HepG2 (cell line): ENCODE data around the gene DROSHA. TPM values are rescaled to one million over a fixed set of nuclear protein-coding genes. Genes with fewer than 3 reads are reported as not detected.

Source experiments
- ATAC-seq: fragments of 200-7000 bp; cut with Tn5 transposase; 3 replicates; pipeline ENCODE4 v1.9.1; 2020; ENCODE audit warnings: mild to moderate bottlenecking, moderate library complexity
- BruUV-seq: library from RNA; stranded (reverse); fragments of 400-500 nt; replicated peaks from 2 replicates; lab custom pipeline; 2021; lab: Mats Ljungman, UMichigan
- CTCF ChIA-PET: fragments of 300-600 bp; formaldehyde crosslinking; extraction: SDS; loops from one replicate; lab custom pipeline; 2021; ENCODE audit warnings: low total read pairs, inconsistent platforms, low intra/inter-chr PET ratio; lab: Yijun Ruan, JAX
- POLR2A ChIA-PET: fragments of 350-600 bp; sonication (Branson Sonifier 250); formaldehyde crosslinking; loops from one replicate; lab custom pipeline; 2020; ENCODE audit warnings: antibody characterized with exemption, inconsistent platforms; lab: Yijun Ruan, JAX
- DNase-seq: peaks from one replicate; pipeline ENCODE4 v3.0.0-alpha.2; 2015; ENCODE audit warnings: low spot score
- FAIRE-seq: peaks from 3 replicates; lab custom pipeline; 2011; peaks lifted over from hg19 to GRCh38; lab: Jason Lieb, UNC
- H2AFZ ChIP-seq: one replicate; pipeline ENCODE4 v1.6.1; 2011; ENCODE audit warnings: low read length, inconsistent platforms
- H3K27ac ChIP-seq: fragments of 300-600 bp; 3 replicates; pipeline ENCODE4 v1.8.0; 2011; ENCODE audit warnings: mixed run types, mild to moderate bottlenecking, mixed read lengths, low read length, inconsistent platforms; ENCODE audit not compliant: insufficient read depth; ENCODE audit errors: extremely low read length
- H3K27me3 ChIP-seq, 2 experiments: fragments of 200-600 bp in 1 of 2; 2 replicates in 1 of 2; 3 replicates in 1 of 2; pipeline versions ENCODE4 v1.6.0 to v1.8.0; 2011; ENCODE audit warnings: low read length in 2 of 2, mild to moderate bottlenecking in 2 of 2, moderate library complexity in 2 of 2, inconsistent platforms in 1 of 2; ENCODE audit not compliant: insufficient read depth in 2 of 2, control insufficient read depth in 1 of 2
- H3K36me3 ChIP-seq, 2 experiments: fragments of 200-600 bp in 1 of 2; replicated peaks in 1 of 2; 2 replicates in 1 of 2; 3 replicates in 1 of 2; pipeline versions ENCODE4 v1.5.1 to v1.8.0; 2011; ENCODE audit warnings: low read length in 2 of 2, inconsistent platforms in 1 of 2; ENCODE audit not compliant: insufficient read depth in 2 of 2, control insufficient read depth in 1 of 2
- H3K4me1 ChIP-seq: 2 replicates; pipeline ENCODE4 v1.5.1; 2012; ENCODE audit warnings: low read length, inconsistent platforms; ENCODE audit not compliant: insufficient read depth
- H3K4me2 ChIP-seq: 2 replicates; pipeline ENCODE4 v1.6.0; 2011; ENCODE audit warnings: low read depth, low read length, inconsistent platforms
- H3K4me3 ChIP-seq, 3 experiments: fragments of 200-600 bp in 1 of 3; sonication (generic), shearing (Covaris generic) in 1 of 3; replicated peaks in 1 of 3; 2 replicates each; pipeline ENCODE4 v1.5.1; 2011 to 2016; ENCODE audit warnings: low read length in 3 of 3, inconsistent platforms in 2 of 3, low read depth in 2 of 3, mild to moderate bottlenecking in 2 of 3, control low read depth in 1 of 3, mixed read lengths in 1 of 3; ENCODE audit not compliant: insufficient read depth in 1 of 3
- H3K79me2 ChIP-seq: one replicate; pipeline ENCODE4 v1.6.1; 2011; ENCODE audit warnings: low read length, inconsistent platforms; ENCODE audit not compliant: insufficient read depth
- H3K9ac ChIP-seq: 2 replicates; pipeline ENCODE4 v1.6.0; 2011; ENCODE audit warnings: mild to moderate bottlenecking, low read depth, low read length, inconsistent platforms; ENCODE audit not compliant: insufficient read depth
- H3K9me3 ChIP-seq: 2 replicates; pipeline ENCODE4 v1.5.1; 2012; ENCODE audit warnings: mild to moderate bottlenecking, low read length
- H4K20me1 ChIP-seq: 2 replicates; pipeline ENCODE4 v1.6.0; 2011; ENCODE audit warnings: inconsistent platforms, mild to moderate bottlenecking, low read length, moderate library complexity; ENCODE audit not compliant: insufficient read depth
- ZKSCAN1 ChIP-seq: fragments of 150-350 bp; IDR thresholded peaks from 2 replicates; pipeline ENCODE4 v1.6.1; 2014; ENCODE audit warnings: low read length
- WGBS: methylation state at CpG from one replicate; pipeline ENCODE4 v1.1.6; 2017; ENCODE audit warnings: low lambda C conversion rate; 5-methylcytosine and 5-hydroxymethylcytosine counted together
- in situ Hi-C: cut with HindIII; loops from 2 replicates; pipeline ENCODE4 v1.10.0; 2017; ENCODE audit warnings: low pct_unique_long_range_greater_than_20kb; ENCODE audit not compliant: extremely low pct_ligation_motif_present
- intact Hi-C: fragments of 100-400 bp; cut with micrococcal nuclease; formaldehyde crosslinking; loops from one replicate; pipeline ENCODE4 v1.10.0; 2022; ENCODE audit not compliant: unreplicated experiment
- polyA plus RNA-seq, 8 experiments: library from polyadenylated mRNA; depleted of rRNA in 3 of 8; stranded (reverse) in 7 of 8; unstranded in 1 of 8; fragments of >200 nt; fragmentation: Illumina TruSeq in 4 of 8; extraction: Trizol in 4 of 8; gene quantifications; 2 replicates each; pipeline versions ENCODE4 v1.2.1 to v1.2.3, GENCODE V29; 2011 to 2016; ENCODE audit warnings: low read depth in 4 of 8, missing spikeins in 1 of 8, mixed read lengths in 1 of 8; ENCODE audit not compliant: insufficient read depth in 1 of 8
- total RNA-seq, 5 experiments: library from RNA; depleted of rRNA; stranded (reverse); fragments of >200 nt; fragmentation: Illumina TruSeq; extraction: Trizol; gene quantifications; 2 replicates each; pipeline ENCODE4 v1.2.3, GENCODE V29; 2016; ENCODE audit warnings: low read depth in 1 of 5
- TF ChIP-seq, protein P1 (sequence below): sonication (generic); formaldehyde crosslinking; IDR thresholded peaks from 2 replicates; pipeline ENCODE4 v1.4.0; 2020; ENCODE audit warnings: missing genetic modification reagents, borderline replicate concordance
- TF ChIP-seq, protein P2 (sequence below): sonication (generic); formaldehyde crosslinking; IDR thresholded peaks from 2 replicates; pipeline ENCODE4 v1.4.0; 2020; ENCODE audit warnings: missing genetic modification reagents, borderline replicate concordance

DROSHA gene
- total and polyA plus RNA-seq, 2 of the 13 experiments (the other 11 are each of a cell fraction or from before 2014, with no cell fraction given), result 22.3 to 29.4 TPM

DNA sequence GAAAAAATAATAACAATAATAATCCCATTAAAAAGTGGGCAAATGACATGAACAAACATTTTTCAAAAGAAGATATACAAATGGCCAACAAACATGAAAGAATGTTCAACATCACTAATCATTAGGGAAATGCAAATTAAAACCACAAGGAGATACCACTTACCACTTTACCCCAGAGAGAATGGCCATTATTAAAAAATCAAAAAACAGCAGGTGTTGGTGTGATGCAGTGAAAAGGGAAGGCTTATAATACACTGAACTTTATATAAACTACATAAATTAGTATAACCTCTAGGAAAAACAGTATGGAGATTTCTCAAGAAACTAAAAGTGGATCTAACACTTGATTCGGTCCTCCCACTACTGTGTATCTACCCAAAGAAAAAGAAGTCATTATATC, 81.9 kb downstream of the DROSHA start:
- ChIA-PET CTCF (no interaction called here), POLR2A (no interaction called here)
- TF ChIP-seq, protein P1, sequence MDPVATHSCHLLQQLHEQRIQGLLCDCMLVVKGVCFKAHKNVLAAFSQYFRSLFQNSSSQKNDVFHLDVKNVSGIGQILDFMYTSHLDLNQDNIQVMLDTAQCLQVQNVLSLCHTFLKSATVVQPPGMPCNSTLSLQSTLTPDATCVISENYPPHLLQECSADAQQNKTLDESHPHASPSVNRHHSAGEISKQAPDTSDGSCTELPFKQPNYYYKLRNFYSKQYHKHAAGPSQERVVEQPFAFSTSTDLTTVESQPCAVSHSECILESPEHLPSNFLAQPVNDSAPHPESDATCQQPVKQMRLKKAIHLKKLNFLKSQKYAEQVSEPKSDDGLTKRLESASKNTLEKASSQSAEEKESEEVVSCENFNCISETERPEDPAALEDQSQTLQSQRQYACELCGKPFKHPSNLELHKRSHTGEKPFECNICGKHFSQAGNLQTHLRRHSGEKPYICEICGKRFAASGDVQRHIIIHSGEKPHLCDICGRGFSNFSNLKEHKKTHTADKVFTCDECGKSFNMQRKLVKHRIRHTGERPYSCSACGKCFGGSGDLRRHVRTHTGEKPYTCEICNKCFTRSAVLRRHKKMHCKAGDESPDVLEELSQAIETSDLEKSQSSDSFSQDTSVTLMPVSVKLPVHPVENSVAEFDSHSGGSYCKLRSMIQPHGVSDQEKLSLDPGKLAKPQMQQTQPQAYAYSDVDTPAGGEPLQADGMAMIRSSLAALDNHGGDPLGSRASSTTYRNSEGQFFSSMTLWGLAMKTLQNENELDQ (CRISPR knock-in tag), result no peak
- no peak for TF ChIP-seq ZKSCAN1
- TF ChIP-seq, protein P2, sequence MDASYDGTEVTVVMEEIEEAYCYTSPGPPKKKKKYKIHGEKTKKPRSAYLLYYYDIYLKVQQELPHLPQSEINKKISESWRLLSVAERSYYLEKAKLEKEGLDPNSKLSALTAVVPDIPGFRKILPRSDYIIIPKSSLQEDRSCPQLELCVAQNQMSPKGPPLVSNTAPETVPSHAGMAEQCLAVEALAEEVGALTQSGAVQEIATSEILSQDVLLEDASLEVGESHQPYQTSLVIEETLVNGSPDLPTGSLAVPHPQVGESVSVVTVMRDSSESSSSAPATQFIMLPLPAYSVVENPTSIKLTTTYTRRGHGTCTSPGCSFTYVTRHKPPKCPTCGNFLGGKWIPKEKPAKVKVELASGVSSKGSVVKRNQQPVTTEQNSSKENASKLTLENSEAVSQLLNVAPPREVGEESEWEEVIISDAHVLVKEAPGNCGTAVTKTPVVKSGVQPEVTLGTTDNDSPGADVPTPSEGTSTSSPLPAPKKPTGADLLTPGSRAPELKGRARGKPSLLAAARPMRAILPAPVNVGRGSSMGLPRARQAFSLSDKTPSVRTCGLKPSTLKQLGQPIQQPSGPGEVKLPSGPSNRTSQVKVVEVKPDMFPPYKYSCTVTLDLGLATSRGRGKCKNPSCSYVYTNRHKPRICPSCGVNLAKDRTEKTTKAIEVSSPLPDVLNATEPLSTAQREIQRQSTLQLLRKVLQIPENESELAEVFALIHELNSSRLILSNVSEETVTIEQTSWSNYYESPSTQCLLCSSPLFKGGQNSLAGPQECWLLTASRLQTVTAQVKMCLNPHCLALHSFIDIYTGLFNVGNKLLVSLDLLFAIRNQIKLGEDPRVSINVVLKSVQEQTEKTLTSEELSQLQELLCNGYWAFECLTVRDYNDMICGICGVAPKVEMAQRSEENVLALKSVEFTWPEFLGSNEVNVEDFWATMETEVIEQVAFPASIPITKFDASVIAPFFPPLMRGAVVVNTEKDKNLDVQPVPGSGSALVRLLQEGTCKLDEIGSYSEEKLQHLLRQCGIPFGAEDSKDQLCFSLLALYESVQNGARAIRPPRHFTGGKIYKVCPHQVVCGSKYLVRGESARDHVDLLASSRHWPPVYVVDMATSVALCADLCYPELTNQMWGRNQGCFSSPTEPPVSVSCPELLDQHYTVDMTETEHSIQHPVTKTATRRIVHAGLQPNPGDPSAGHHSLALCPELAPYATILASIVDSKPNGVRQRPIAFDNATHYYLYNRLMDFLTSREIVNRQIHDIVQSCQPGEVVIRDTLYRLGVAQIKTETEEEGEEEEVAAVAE (CRISPR knock-in tag), result no peak
- in situ Hi-C loops (no loop called here), intact Hi-C loops (no loop called here)
- H3K27me3 ChIP-seq, result no peaks in the 10 kb centered on the region
- H3K36me3 ChIP-seq, result peaks cover 0 to 44% of the 10 kb centered on the region in 2 experiments; a peak in 3 of 5 replicates
- no peak for DNase-seq
- ATAC-seq, result no peak
- no peak overlapping the region for H3K4me2 ChIP-seq
- WGBS, result 100% methylated on average over 1 of the region's 1 CpG
- H3K79me2 ChIP-seq, result no peaks in the 10 kb centered on the region
- no peak overlapping the region for H3K27ac ChIP-seq
- no peak overlapping the region for H3K9ac ChIP-seq
- BruUV-seq, result no TSS peak
- no peak for FAIRE-seq
- H3K4me1 ChIP-seq, result no peaks in the 10 kb centered on the region
- 0 out of 2 replicates have a peak, but pooled peaks cover under 1% of the 10 kb centered on the region for H3K9me3 ChIP-seq
- no peak overlapping the region for H2AFZ ChIP-seq
- no peaks in the 10 kb centered on the region for H4K20me1 ChIP-seq
- no peak overlapping the region for H3K4me3 ChIP-seq
